Measurements from ENCODE around the gene IL1R2. TPM values are rescaled to one million over a fixed set of nuclear protein-coding genes. Genes with fewer than 3 reads are reported as not detected.

Gene IL1R2
- total RNA-seq, 2 donors from 2014 or later, result 8.2 to 11.0 TPM

- ATAC-seq (replicated peaks in 1 of 2) (no peak), DNase-seq (no peak)
- Mint-ChIP-seq H3K4me1 (ENCODE audit: low read depth) (peaks cover 39% of the 10 kb centered on the region), H3K27me3 (ENCODE audit: low read depth) (peaks cover 36% of the 10 kb centered on the region), H3K4me3 (no peak overlapping the region), H3K27ac (no peak overlapping the region), H3K9me3 (peaks cover 0 to 2% of the 10 kb centered on the region in 2 donors), H3K36me3 (ENCODE audit: insufficient read depth in 2 of 2) (peaks cover 0 to 2% of the 10 kb centered on the region in 2 donors)
Measured at GRCh38 chr2:102046135-102046986, 54.6 kb downstream of the IL1R2 start.

GRCh38 chr2:102048465-102048864 is 56.7 kb downstream of the IL1R2 start:
- Mint-ChIP-seq H3K9me3 (peaks cover 0 to 2% of the 10 kb centered on the region in 2 donors), H3K27me3 (ENCODE audit: low read depth) (peaks cover 23% of the 10 kb centered on the region), H3K4me1 (ENCODE audit: low read depth) (peaks cover 36% of the 10 kb centered on the region), H3K27ac (no peak overlapping the region), H3K36me3 (ENCODE audit: insufficient read depth in 2 of 2) (peaks cover 0 to 2% of the 10 kb centered on the region in 2 donors), H3K4me3 (no peak overlapping the region)
- ATAC-seq (replicated peaks in 1 of 2) (no peak), DNase-seq (no peak)

- peaks cover 0 to 2% of the 10 kb centered on the region in 2 donors for H3K9me3 Mint-ChIP-seq
- H3K4me1 Mint-ChIP-seq (ENCODE audit: low read depth), result peaks cover 22% of the 10 kb centered on the region
- peaks cover 0 to 2% of the 10 kb centered on the region in 2 donors for H3K36me3 Mint-ChIP-seq (ENCODE audit: insufficient read depth in 2 of 2)
- ATAC-seq (replicated peaks in 1 of 2), result no peak
- no peak overlapping the region for H3K27ac Mint-ChIP-seq
- no peak for DNase-seq
- peaks cover 16% of the 10 kb centered on the region for H3K27me3 Mint-ChIP-seq (ENCODE audit: low read depth)
- no peak overlapping the region for H3K4me3 Mint-ChIP-seq
Measured at GRCh38 chr2:102049756-102050443, 58.1 kb downstream of the IL1R2 start.

- DNase-seq (no peak), ATAC-seq (replicated peaks in 1 of 2) (no peak)
- Mint-ChIP-seq H3K27me3 (ENCODE audit: low read depth) (peaks cover 11% of the 10 kb centered on the region), H3K27ac (no peak overlapping the region), H3K4me3 (no peak overlapping the region), H3K36me3 (ENCODE audit: insufficient read depth in 2 of 2) (peaks cover 0 to 2% of the 10 kb centered on the region in 2 donors), H3K4me1 (ENCODE audit: low read depth) (peaks cover 30% of the 10 kb centered on the region), H3K9me3 (peaks cover 0 to 2% of the 10 kb centered on the region in 2 donors)
Measured at GRCh38 chr2:102050854-102051391, 59.2 kb downstream of the IL1R2 start.

GRCh38 chr2:102051692-102052277 is 60.0 kb downstream of the IL1R2 start:
- no peak overlapping the region for H3K4me3 Mint-ChIP-seq
- peaks cover 0 to 2% of the 10 kb centered on the region in 2 donors for H3K36me3 Mint-ChIP-seq (ENCODE audit: insufficient read depth in 2 of 2)
- H3K4me1 Mint-ChIP-seq (ENCODE audit: low read depth), result peaks cover 34% of the 10 kb centered on the region
- peaks cover 0 to 2% of the 10 kb centered on the region in 2 donors for H3K9me3 Mint-ChIP-seq
- DNase-seq, result no peak
- no peak for ATAC-seq (replicated peaks in 1 of 2)
- no peak overlapping the region for H3K27ac Mint-ChIP-seq
- H3K27me3 Mint-ChIP-seq (ENCODE audit: low read depth), result peaks cover 2% of the 10 kb centered on the region

- no peak overlapping the region for H3K4me3 Mint-ChIP-seq
Measured at GRCh38 chr2:102052365-102052764, 60.6 kb downstream of the IL1R2 start.

GRCh38 chr2:102053096-102053495 is 61.3 kb downstream of the IL1R2 start:
- Mint-ChIP-seq H3K27me3 (ENCODE audit: low read depth) (no peaks in the 10 kb centered on the region), H3K9me3 (no peaks in the 10 kb centered on the region), H3K27ac (no peak overlapping the region), H3K4me1 (ENCODE audit: low read depth) (peaks cover 47% of the 10 kb centered on the region), H3K36me3 (ENCODE audit: insufficient read depth in 2 of 2) (no peaks in the 10 kb centered on the region), H3K4me3 (no peak overlapping the region)
- DNase-seq (no peak), ATAC-seq (replicated peaks in 1 of 2) (no peak)

More at GRCh38 chr2:102052365-102052764, 60.6 kb downstream of the IL1R2 start:
- peaks cover 40% of the 10 kb centered on the region for H3K4me1 Mint-ChIP-seq (ENCODE audit: low read depth)
- H3K27ac Mint-ChIP-seq, result no peak overlapping the region
- peaks cover 0 to 2% of the 10 kb centered on the region in 2 donors for H3K36me3 Mint-ChIP-seq (ENCODE audit: insufficient read depth in 2 of 2)
- H3K9me3 Mint-ChIP-seq, result peaks cover 0 to 2% of the 10 kb centered on the region in 2 donors
- no peaks in the 10 kb centered on the region for H3K27me3 Mint-ChIP-seq (ENCODE audit: low read depth)
- ATAC-seq (replicated peaks in 1 of 2) (peak in 1 of 2 donors; percentile 71), DNase-seq (no peak)

GRCh38 chr2:102055346-102055990 is 63.7 kb downstream of the IL1R2 start:
- Mint-ChIP-seq H3K27me3 (ENCODE audit: low read depth) (peaks cover 11% of the 10 kb centered on the region), H3K4me1 (ENCODE audit: low read depth) (peaks cover 62% of the 10 kb centered on the region), H3K9me3 (no peaks in the 10 kb centered on the region), H3K4me3 (no peak overlapping the region), H3K36me3 (ENCODE audit: insufficient read depth in 2 of 2) (no peaks in the 10 kb centered on the region), H3K27ac (no peak overlapping the region)
- DNase-seq (no peak), ATAC-seq (replicated peaks in 1 of 2) (no peak)

- peaks cover 60% of the 10 kb centered on the region for H3K4me1 Mint-ChIP-seq (ENCODE audit: low read depth)
- H3K9me3 Mint-ChIP-seq, result no peaks in the 10 kb centered on the region
- H3K27ac Mint-ChIP-seq, result no peak overlapping the region
- H3K27me3 Mint-ChIP-seq (ENCODE audit: low read depth), result peaks cover 11% of the 10 kb centered on the region
- no peaks in the 10 kb centered on the region for H3K36me3 Mint-ChIP-seq (ENCODE audit: insufficient read depth in 2 of 2)
- ATAC-seq (replicated peaks in 1 of 2) (no peak), DNase-seq (no peak)
- H3K4me3 Mint-ChIP-seq, result no peak overlapping the region
Measured at GRCh38 chr2:102056079-102056581, 64.4 kb downstream of the IL1R2 start.

- Mint-ChIP-seq H3K4me3 (peak overlapping the region; percentile 8 to 48), H3K27ac (no peak overlapping the region), H3K4me1 (ENCODE audit: low read depth) (peaks cover 64% of the 10 kb centered on the region), H3K9me3 (no peaks in the 10 kb centered on the region), H3K27me3 (ENCODE audit: low read depth) (peaks cover 11% of the 10 kb centered on the region), H3K36me3 (ENCODE audit: insufficient read depth in 2 of 2) (no peaks in the 10 kb centered on the region)
- DNase-seq (peak; percentile 41 to 46), ATAC-seq (replicated peaks in 1 of 2) (peak; percentile 39 to 43)
Measured at GRCh38 chr2:102057502-102058292, 65.9 kb downstream of the IL1R2 start.

GRCh38 chr2:102058293-102058833 is 66.6 kb downstream of the IL1R2 start:
- Mint-ChIP-seq H3K9me3 (no peaks in the 10 kb centered on the region), H3K27me3 (ENCODE audit: low read depth) (peaks cover 11% of the 10 kb centered on the region), H3K27ac (no peak overlapping the region), H3K4me3 (no peak overlapping the region), H3K36me3 (ENCODE audit: insufficient read depth in 2 of 2) (no peaks in the 10 kb centered on the region), H3K4me1 (ENCODE audit: low read depth) (peaks cover 66% of the 10 kb centered on the region)
- no peak for DNase-seq
- no peak for ATAC-seq (replicated peaks in 1 of 2)
